ENCODE results near the gene DBET.
"Not testable (repeated sequence)": the region's sequence is repeated elsewhere in the genome, so short reads cannot be mapped to it uniquely, and the experiment has no call there.

Gene DBET

GRCh38 chr4:190064342-190064741, at the start of gene DBET:
DBET (plus strand) TSS chr4:190064502.
- not testable (repeated sequence) for H3K79me2 ChIP-seq (ENCODE audit: low read length); DNase-seq; H3K36me3 ChIP-seq (replicated peaks; ENCODE audit: insufficient read depth, low read length); H3K9ac ChIP-seq (ENCODE audit: low read length); H4K20me1 ChIP-seq (ENCODE audit: insufficient read depth, low read length); H3K27ac ChIP-seq (ENCODE audit: low read length); H3K4me3 ChIP-seq (ENCODE audit: low read length); H3F3A ChIP-seq (ENCODE audit: insufficient read depth, low read length); H3K4me2 ChIP-seq (ENCODE audit: low read depth, low read length); H3K9me2 ChIP-seq (replicated peaks; ENCODE audit: insufficient read depth, low read length); H3K27me3 ChIP-seq (replicated peaks; ENCODE audit: insufficient read depth, low read length); H3K9me3 ChIP-seq (replicated peaks; ENCODE audit: insufficient read depth, low read length); H3K4me1 ChIP-seq (ENCODE audit: low read length); H2AFZ ChIP-seq (ENCODE audit: low read length)

- no peaks in the 10 kb centered on the region for H3F3A ChIP-seq (ENCODE audit: insufficient read depth, low read length)
- no peak overlapping the region for H3K4me2 ChIP-seq (ENCODE audit: low read depth, low read length)
- H3K79me2 ChIP-seq (ENCODE audit: low read length), result no peaks in the 10 kb centered on the region
Measured at GRCh38 chr4:190014771-190015537, 49.3 kb upstream of the DBET start.

GRCh38 chr4:190015538-190016368, 48.5 kb upstream of the DBET start:
- no peaks in the 10 kb centered on the region for H4K20me1 ChIP-seq (ENCODE audit: insufficient read depth, low read length)
- no peak overlapping the region for H3K9ac ChIP-seq (ENCODE audit: low read length)
- H3K4me3 ChIP-seq (ENCODE audit: low read length), result no peak overlapping the region
- H3F3A ChIP-seq (ENCODE audit: insufficient read depth, low read length), result no peaks in the 10 kb centered on the region
- no peaks in the 10 kb centered on the region for H3K9me2 ChIP-seq (replicated peaks; ENCODE audit: insufficient read depth, low read length)
- no peak overlapping the region for H3K27ac ChIP-seq (ENCODE audit: low read length)
- no peak for DNase-seq
- no peak overlapping the region for H3K4me2 ChIP-seq (ENCODE audit: low read depth, low read length)
- H3K27me3 ChIP-seq (replicated peaks; ENCODE audit: insufficient read depth, low read length), result no peaks in the 10 kb centered on the region
- no peaks in the 10 kb centered on the region for H3K36me3 ChIP-seq (replicated peaks; ENCODE audit: insufficient read depth, low read length)
- H3K4me1 ChIP-seq (ENCODE audit: low read length), result no peaks in the 10 kb centered on the region
- TF ChIP-seq EZH2 (optimal IDR thresholded peaks at IDR 0.05; ENCODE audit: low read depth, low read length) (no peak), EZH2phosphoT487 (IDR thresholded peaks at IDR 0.05; ENCODE audit: low read length) (no peak), CTCF (IDR thresholded peaks at IDR 0.05; ENCODE audit: low read length) (no peak)
- H3K9me3 ChIP-seq (replicated peaks; ENCODE audit: insufficient read depth, low read length), result no peaks in the 10 kb centered on the region
- no peaks in the 10 kb centered on the region for H3K79me2 ChIP-seq (ENCODE audit: low read length)
- no peak overlapping the region for H2AFZ ChIP-seq (ENCODE audit: low read length)

More at GRCh38 chr4:190014771-190015537, 49.3 kb upstream of the DBET start:
- no peak overlapping the region for H2AFZ ChIP-seq (ENCODE audit: low read length)
- DNase-seq, result no peak
- H4K20me1 ChIP-seq (ENCODE audit: insufficient read depth, low read length), result no peaks in the 10 kb centered on the region
- H3K9ac ChIP-seq (ENCODE audit: low read length), result no peak overlapping the region
- no peak overlapping the region for H3K27ac ChIP-seq (ENCODE audit: low read length)
- H3K27me3 ChIP-seq (replicated peaks; ENCODE audit: insufficient read depth, low read length), result no peaks in the 10 kb centered on the region
- H3K9me3 ChIP-seq (replicated peaks; ENCODE audit: insufficient read depth, low read length), result no peaks in the 10 kb centered on the region
- TF ChIP-seq EZH2phosphoT487 (IDR thresholded peaks at IDR 0.05; ENCODE audit: low read length) (no peak), EZH2 (optimal IDR thresholded peaks at IDR 0.05; ENCODE audit: low read depth, low read length) (no peak), CTCF (IDR thresholded peaks at IDR 0.05; ENCODE audit: low read length) (no peak)
- no peak overlapping the region for H3K4me3 ChIP-seq (ENCODE audit: low read length)
- no peaks in the 10 kb centered on the region for H3K4me1 ChIP-seq (ENCODE audit: low read length)
- H3K36me3 ChIP-seq (replicated peaks; ENCODE audit: insufficient read depth, low read length), result no peaks in the 10 kb centered on the region
- H3K9me2 ChIP-seq (replicated peaks; ENCODE audit: insufficient read depth, low read length), result no peaks in the 10 kb centered on the region
